GM21526 (cell line): ENCODE data around the gene ZBTB44.
A peak's percentile ranks its signal among the peaks of the same experiment; 100 is the strongest.
"Not testable (repeated sequence)": the region's sequence is repeated elsewhere in the genome, so short reads cannot be mapped to it uniquely, and the experiment has no call there.

Source experiments
- ATAC-seq: cut with Tn5 transposase; IDR thresholded peaks from one replicate; pipeline ENCODE4 v1.9.1; 2021; ENCODE audit warnings: moderate library complexity; ENCODE audit not compliant: unreplicated experiment, low FRiP score

Gene ZBTB44

GRCh38 chr11:130202009-130202817 is 112.5 kb downstream of the ZBTB44 start:
- no peak for ATAC-seq

- no peak for ATAC-seq
Measured at GRCh38 chr11:130201026-130201425, 113.7 kb downstream of the ZBTB44 start.

GRCh38 chr11:130199792-130200191 is 114.9 kb downstream of the ZBTB44 start:
- ATAC-seq: no peak

- ATAC-seq: no peak
Measured at GRCh38 chr11:130198964-130199363, 115.8 kb downstream of the ZBTB44 start.

GRCh38 chr11:130198292-130198691 is 116.4 kb downstream of the ZBTB44 start:
- no peak for ATAC-seq

GRCh38 chr11:130197386-130198035 is 117.2 kb downstream of the ZBTB44 start:
- ATAC-seq: no peak

- ATAC-seq: no peak
Measured at GRCh38 chr11:130194241-130195023, 120.3 kb downstream of the ZBTB44 start.

GRCh38 chr11:130193551-130193950 is 121.2 kb downstream of the ZBTB44 start:
- not testable (repeated sequence) for ATAC-seq

- ATAC-seq: no peak
Measured at GRCh38 chr11:130192845-130193267, 121.9 kb downstream of the ZBTB44 start.

- ATAC-seq: no peak
Measured at GRCh38 chr11:130191896-130192295, 122.8 kb downstream of the ZBTB44 start.

- no peak for ATAC-seq
Measured at GRCh38 chr11:130190371-130190881, 124.3 kb downstream of the ZBTB44 start.

GRCh38 chr11:130189492-130190210 is 125.1 kb downstream of the ZBTB44 start:
- no peak for ATAC-seq

GRCh38 chr11:130188585-130189347 is 126.0 kb downstream of the ZBTB44 start:
- ATAC-seq: no peak

GRCh38 chr11:130188047-130188446 is 126.7 kb downstream of the ZBTB44 start:
- ATAC-seq: no peak

- ATAC-seq: no peak
Measured at GRCh38 chr11:130187096-130187495, 127.6 kb downstream of the ZBTB44 start.

GRCh38 chr11:130183878-130184610 is 130.7 kb downstream of the ZBTB44 start:
- ATAC-seq: no peak

GRCh38 chr11:130181295-130182272 is 133.1 kb downstream of the ZBTB44 start:
- ATAC-seq: peak; percentile 75

- ATAC-seq: no peak
Measured at GRCh38 chr11:130180896-130181294, 133.8 kb downstream of the ZBTB44 start.
